Liver (tissue), 9 donors: ENCODE data around the gene CLDN20. TPM values are rescaled to one million over a fixed set of nuclear protein-coding genes. Genes with fewer than 3 reads are reported as not detected.

Experiments
- DNase-seq: peaks from one replicate; pipeline ENCODE4 v3.0.0-alpha.2; 2017; ENCODE audit warnings: low spot score
- H3K27ac ChIP-seq, 2 donors: one replicate each; pipeline ENCODE4 v1.7.0; 2013; ENCODE audit warnings: inconsistent platforms in 2 of 2, low read length in 2 of 2, control low read depth in 1 of 2, low read depth in 1 of 2, mild to moderate bottlenecking in 1 of 2
- H3K27me3 ChIP-seq, 4 donors: one replicate each; pipeline versions ENCODE4 v1.6.1 to v1.7.0; 2013; ENCODE audit warnings: low read length in 3 of 4, inconsistent platforms in 1 of 4, mild to moderate bottlenecking in 1 of 4, moderate library complexity in 1 of 4; ENCODE audit not compliant: control insufficient read depth in 4 of 4, insufficient read depth in 4 of 4
- H3K36me3 ChIP-seq, 4 donors: one replicate each; pipeline versions ENCODE4 v1.6.1 to v1.7.0; 2013; ENCODE audit warnings: low read length in 3 of 4, mild to moderate bottlenecking in 3 of 4, low read depth in 1 of 4, moderate library complexity in 1 of 4; ENCODE audit not compliant: control insufficient read depth in 4 of 4, insufficient read depth in 3 of 4
- H3K4me1 ChIP-seq, 4 donors: one replicate each; pipeline versions ENCODE4 v1.6.1 to v1.7.0; 2013; ENCODE audit warnings: low read length in 3 of 4, mild to moderate bottlenecking in 3 of 4, moderate library complexity in 1 of 4; ENCODE audit not compliant: control insufficient read depth in 4 of 4, insufficient read depth in 4 of 4
- H3K4me3 ChIP-seq, 3 donors: one replicate each; pipeline versions ENCODE4 v1.6.1 to v1.7.0; 2013; ENCODE audit warnings: low read length in 3 of 3, control low read depth in 1 of 3, low read depth in 1 of 3, mild to moderate bottlenecking in 1 of 3
- H3K9ac ChIP-seq, 2 donors: one replicate each; pipeline ENCODE4 v1.7.0; 2013; ENCODE audit warnings: low read length in 2 of 2, mild to moderate bottlenecking in 2 of 2, moderate library complexity in 2 of 2, control low read depth in 1 of 2, low read depth in 1 of 2
- H3K9me3 ChIP-seq, 4 donors: one replicate each; pipeline versions ENCODE4 v1.6.1 to v1.7.0; 2013; ENCODE audit warnings: low read length in 3 of 4; ENCODE audit not compliant: control insufficient read depth in 4 of 4
- CTCF ChIP-seq: fragments of 150-350 bp; IDR thresholded peaks from 2 replicates; pipeline ENCODE4 v1.5.1; 2017; ENCODE audit warnings: improper control_type of control experiment, low read depth, low read length; ENCODE audit not compliant: missing input control
- EGR1 ChIP-seq, 2 donors: IDR thresholded peaks; 2 replicates each; pipeline ENCODE4 v1.6.1; 2016 to 2018; ENCODE audit warnings: antibody characterized with exemption in 2 of 2, low read depth in 2 of 2
- FOXA1 ChIP-seq: IDR thresholded peaks from 2 replicates; pipeline ENCODE4 v1.6.1; 2016; ENCODE audit warnings: antibody characterized with exemption
- FOXA2 ChIP-seq: IDR thresholded peaks from 2 replicates; pipeline ENCODE4 v1.6.1; 2016; ENCODE audit warnings: antibody characterized with exemption
- GABPA ChIP-seq, 2 donors: IDR thresholded peaks in 1 of 2; conservative IDR thresholded peaks in 1 of 2; 2 replicates each; pipeline ENCODE4 v1.6.1; 2016; ENCODE audit warnings: antibody characterized with exemption in 2 of 2, mild to moderate bottlenecking in 1 of 2, moderate library complexity in 1 of 2
- HNF4A ChIP-seq, 2 donors: conservative IDR thresholded peaks; 2 replicates each; pipeline ENCODE4 v1.6.1; 2016; ENCODE audit warnings: antibody characterized with exemption in 2 of 2, mild to moderate bottlenecking in 2 of 2
- HNF4G ChIP-seq: IDR thresholded peaks from 2 replicates; pipeline ENCODE4 v1.6.1; 2016; ENCODE audit warnings: antibody characterized with exemption
- JUND ChIP-seq, 2 donors: IDR thresholded peaks; 2 replicates each; pipeline ENCODE4 v1.6.1; 2016; ENCODE audit warnings: antibody characterized with exemption in 2 of 2
- MAX ChIP-seq: IDR thresholded peaks from 2 replicates; pipeline ENCODE4 v1.6.1; 2016; ENCODE audit warnings: antibody characterized with exemption
- NR2F2 ChIP-seq: IDR thresholded peaks from 2 replicates; pipeline ENCODE4 v1.6.1; 2016; ENCODE audit warnings: antibody characterized with exemption
- RAD21 ChIP-seq, 2 donors: IDR thresholded peaks; 2 replicates each; pipeline ENCODE4 v1.6.1; 2016; ENCODE audit warnings: antibody characterized with exemption in 2 of 2, mild to moderate bottlenecking in 2 of 2
- RXRA ChIP-seq, 2 donors: IDR thresholded peaks; 2 replicates each; pipeline ENCODE4 v1.6.1; 2017 to 2018; ENCODE audit warnings: antibody characterized with exemption in 2 of 2, mild to moderate bottlenecking in 1 of 2
- SP1 ChIP-seq: IDR thresholded peaks from 2 replicates; pipeline ENCODE4 v1.6.1; 2018; ENCODE audit warnings: antibody characterized with exemption, mild to moderate bottlenecking
- TAF1 ChIP-seq: conservative IDR thresholded peaks from 2 replicates; pipeline ENCODE4 v1.6.1; 2016; ENCODE audit warnings: antibody characterized with exemption, mild to moderate bottlenecking
- YY1 ChIP-seq: IDR thresholded peaks from 2 replicates; pipeline ENCODE4 v1.6.1; 2016; ENCODE audit warnings: antibody characterized with exemption, mild to moderate bottlenecking
- WGBS: extraction: QIAGEN DNeasy Blood & Tissue Kit; methylation state at CpG from one replicate; pipeline ENCODE4 v1.1.7; 2013; 5-methylcytosine and 5-hydroxymethylcytosine counted together
- polyA plus RNA-seq, 2 donors: library from polyadenylated mRNA; stranded (reverse) in 1 of 2; unstranded in 1 of 2; fragments of 200-250 nt in 1 of 2; fragments of >200 nt in 1 of 2; fragmentation: Nextera tagmentation in 1 of 2; extraction: Ambion mirVana in 1 of 2; gene quantifications; one replicate each; pipeline versions ENCODE4 v1.2.1 to v1.2.3, GENCODE V29; 2013 to 2015
- total RNA-seq, 2 donors: library from RNA; depleted of rRNA; stranded (reverse); fragments of >200 nt; gene quantifications; one replicate each; pipeline ENCODE4 v1.2.3, GENCODE V29; 2014
- TF ChIP-seq, protein P1 (sequence below): IDR thresholded peaks from 2 replicates; pipeline ENCODE4 v1.6.1; 2016; ENCODE audit warnings: antibody characterized with exemption
- TF ChIP-seq, protein P2 (sequence below): IDR thresholded peaks from 2 replicates; pipeline ENCODE4 v1.6.1; 2016; ENCODE audit warnings: antibody characterized with exemption, mild to moderate bottlenecking
- TF ChIP-seq, protein P3 (sequence below): IDR thresholded peaks from 2 replicates; pipeline ENCODE4 v1.6.1; 2016; ENCODE audit warnings: antibody characterized with exemption
- donor health status: healthy.
- donor health status: healthy.
- donor health status: healthy.
- donor health status: healthy.
- donor health status: healthy.

Gene CLDN20
- total and polyA plus RNA-seq, 4 donors: 0.26 TPM; not detected in 3

- WGBS: 98% methylated on average over 5 of the region's 5 CpGs
- H3K9ac ChIP-seq: no peak overlapping the region
- no peak for TF ChIP-seq NR2F2
- TF ChIP-seq FOXA2: no peak
- no peak for TF ChIP-seq HNF4G
- TF ChIP-seq RAD21 (IDR thresholded peaks at IDR 0.05): no peak
- TF ChIP-seq GABPA (IDR thresholded peaks at IDR 0.05 in 1 of 2, conservative IDR thresholded peaks at IDR 0.05 in 1 of 2): no peak
- no peak for TF ChIP-seq JUND (IDR thresholded peaks at IDR 0.05)
- TF ChIP-seq YY1: no peak
- TF ChIP-seq TAF1: no peak
- TF ChIP-seq FOXA1: no peak
- TF ChIP-seq RXRA (IDR thresholded peaks at IDR 0.05): no peak
- no peak for TF ChIP-seq HNF4A (conservative IDR thresholded peaks at IDR 0.05)
- TF ChIP-seq, protein P1, sequence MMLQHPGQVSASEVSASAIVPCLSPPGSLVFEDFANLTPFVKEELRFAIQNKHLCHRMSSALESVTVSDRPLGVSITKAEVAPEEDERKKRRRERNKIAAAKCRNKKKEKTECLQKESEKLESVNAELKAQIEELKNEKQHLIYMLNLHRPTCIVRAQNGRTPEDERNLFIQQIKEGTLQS: no peak
- no peaks in the 10 kb centered on the region for H3K9me3 ChIP-seq
- H3K4me1 ChIP-seq: no peaks in the 10 kb centered on the region
- no peak overlapping the region for H3K4me3 ChIP-seq
- peaks cover 4 to 31% (median 17%) of the 10 kb centered on the region in 4 donors for H3K36me3 ChIP-seq
- H3K27ac ChIP-seq: no peak overlapping the region
- DNase-seq: no peak
- no peaks in the 10 kb centered on the region for H3K27me3 ChIP-seq
Measured at GRCh38 chr6:155290491-155290890, 26.7 kb downstream of the CLDN20 start.

GRCh38 chr6:155291291-155291690 is 27.5 kb downstream of the CLDN20 start:
- no peak overlapping the region for H3K4me3 ChIP-seq
- 87% methylated on average over 3 of the region's 3 CpGs for WGBS
- peaks cover 4 to 38% (median 18%) of the 10 kb centered on the region in 4 donors for H3K36me3 ChIP-seq
- no peak overlapping the region for H3K27ac ChIP-seq
- no peak overlapping the region for H3K9ac ChIP-seq
- no peaks in the 10 kb centered on the region for H3K4me1 ChIP-seq
- TF ChIP-seq GABPA (IDR thresholded peaks at IDR 0.05 in 1 of 2, conservative IDR thresholded peaks at IDR 0.05 in 1 of 2): no peak
- no peak for TF ChIP-seq MAX
- TF ChIP-seq NR2F2: no peak
- no peak for TF ChIP-seq HNF4G
- no peak for TF ChIP-seq RAD21 (IDR thresholded peaks at IDR 0.05)
- TF ChIP-seq YY1: no peak
- no peak for TF ChIP-seq SP1
- TF ChIP-seq, protein P2, sequence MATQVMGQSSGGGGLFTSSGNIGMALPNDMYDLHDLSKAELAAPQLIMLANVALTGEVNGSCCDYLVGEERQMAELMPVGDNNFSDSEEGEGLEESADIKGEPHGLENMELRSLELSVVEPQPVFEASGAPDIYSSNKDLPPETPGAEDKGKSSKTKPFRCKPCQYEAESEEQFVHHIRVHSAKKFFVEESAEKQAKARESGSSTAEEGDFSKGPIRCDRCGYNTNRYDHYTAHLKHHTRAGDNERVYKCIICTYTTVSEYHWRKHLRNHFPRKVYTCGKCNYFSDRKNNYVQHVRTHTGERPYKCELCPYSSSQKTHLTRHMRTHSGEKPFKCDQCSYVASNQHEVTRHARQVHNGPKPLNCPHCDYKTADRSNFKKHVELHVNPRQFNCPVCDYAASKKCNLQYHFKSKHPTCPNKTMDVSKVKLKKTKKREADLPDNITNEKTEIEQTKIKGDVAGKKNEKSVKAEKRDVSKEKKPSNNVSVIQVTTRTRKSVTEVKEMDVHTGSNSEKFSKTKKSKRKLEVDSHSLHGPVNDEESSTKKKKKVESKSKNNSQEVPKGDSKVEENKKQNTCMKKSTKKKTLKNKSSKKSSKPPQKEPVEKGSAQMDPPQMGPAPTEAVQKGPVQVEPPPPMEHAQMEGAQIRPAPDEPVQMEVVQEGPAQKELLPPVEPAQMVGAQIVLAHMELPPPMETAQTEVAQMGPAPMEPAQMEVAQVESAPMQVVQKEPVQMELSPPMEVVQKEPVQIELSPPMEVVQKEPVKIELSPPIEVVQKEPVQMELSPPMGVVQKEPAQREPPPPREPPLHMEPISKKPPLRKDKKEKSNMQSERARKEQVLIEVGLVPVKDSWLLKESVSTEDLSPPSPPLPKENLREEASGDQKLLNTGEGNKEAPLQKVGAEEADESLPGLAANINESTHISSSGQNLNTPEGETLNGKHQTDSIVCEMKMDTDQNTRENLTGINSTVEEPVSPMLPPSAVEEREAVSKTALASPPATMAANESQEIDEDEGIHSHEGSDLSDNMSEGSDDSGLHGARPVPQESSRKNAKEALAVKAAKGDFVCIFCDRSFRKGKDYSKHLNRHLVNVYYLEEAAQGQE: no peak
- TF ChIP-seq EGR1 (IDR thresholded peaks at IDR 0.05; ENCODE audit: low read depth in 2 of 2): no peak
- TF ChIP-seq JUND (IDR thresholded peaks at IDR 0.05): no peak
- no peak for TF ChIP-seq RXRA (IDR thresholded peaks at IDR 0.05)
- TF ChIP-seq FOXA2: no peak
- TF ChIP-seq CTCF: no peak
- TF ChIP-seq, protein P3, sequence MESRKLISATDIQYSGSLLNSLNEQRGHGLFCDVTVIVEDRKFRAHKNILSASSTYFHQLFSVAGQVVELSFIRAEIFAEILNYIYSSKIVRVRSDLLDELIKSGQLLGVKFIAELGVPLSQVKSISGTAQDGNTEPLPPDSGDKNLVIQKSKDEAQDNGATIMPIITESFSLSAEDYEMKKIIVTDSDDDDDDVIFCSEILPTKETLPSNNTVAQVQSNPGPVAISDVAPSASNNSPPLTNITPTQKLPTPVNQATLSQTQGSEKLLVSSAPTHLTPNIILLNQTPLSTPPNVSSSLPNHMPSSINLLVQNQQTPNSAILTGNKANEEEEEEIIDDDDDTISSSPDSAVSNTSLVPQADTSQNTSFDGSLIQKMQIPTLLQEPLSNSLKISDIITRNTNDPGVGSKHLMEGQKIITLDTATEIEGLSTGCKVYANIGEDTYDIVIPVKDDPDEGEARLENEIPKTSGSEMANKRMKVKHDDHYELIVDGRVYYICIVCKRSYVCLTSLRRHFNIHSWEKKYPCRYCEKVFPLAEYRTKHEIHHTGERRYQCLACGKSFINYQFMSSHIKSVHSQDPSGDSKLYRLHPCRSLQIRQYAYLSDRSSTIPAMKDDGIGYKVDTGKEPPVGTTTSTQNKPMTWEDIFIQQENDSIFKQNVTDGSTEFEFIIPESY: no peak
- no peak for TF ChIP-seq TAF1
- TF ChIP-seq, protein P1: no peak
- no peak for TF ChIP-seq FOXA1
- no peak for TF ChIP-seq HNF4A (conservative IDR thresholded peaks at IDR 0.05)
- no peaks in the 10 kb centered on the region for H3K9me3 ChIP-seq
- no peak for DNase-seq
- H3K27me3 ChIP-seq: no peaks in the 10 kb centered on the region
